Psoas muscle (tissue), 8 donors: Measurements from ENCODE around the gene CADM2. TPM values are rescaled to one million over a fixed set of nuclear protein-coding genes. Genes with fewer than 3 reads are reported as not detected.

Experiments used
- ATAC-seq, 4 donors: fragments of 200-7000 bp; cut with Tn5 transposase; one replicate each; pipeline ENCODE4 v1.9.1; 2020; ENCODE audit warnings: moderate library complexity in 3 of 4, mild to moderate bottlenecking in 2 of 4
- DNase-seq, 2 donors: peaks; one replicate each; pipeline ENCODE4 v3.0.0-alpha.2; 2020
- H3K27ac ChIP-seq: fragments of 200-600 bp; one replicate; pipeline ENCODE4 v1.8.0; 2022
- H3K27me3 ChIP-seq, 3 donors: fragments of 200-600 bp in 1 of 3; one replicate each; pipeline versions ENCODE4 v1.6.1 to v1.8.0; 2013 to 2022; ENCODE audit warnings: low read length in 2 of 3, mild to moderate bottlenecking in 2 of 3, moderate library complexity in 1 of 3; ENCODE audit not compliant: insufficient read depth in 3 of 3
- H3K36me3 ChIP-seq, 2 donors: fragments of 200-600 bp in 1 of 2; one replicate each; pipeline versions ENCODE4 v1.6.1 to v1.8.0; 2013 to 2022; ENCODE audit warnings: low read depth in 1 of 2, mild to moderate bottlenecking in 1 of 2, moderate library complexity in 1 of 2; ENCODE audit not compliant: insufficient read depth in 1 of 2
- H3K4me1 ChIP-seq: fragments of 200-600 bp; one replicate; pipeline ENCODE4 v1.8.0; 2022
- H3K4me3 ChIP-seq: fragments of 200-600 bp; one replicate; pipeline ENCODE4 v1.8.0; 2022; ENCODE audit warnings: mild to moderate bottlenecking
- H3K9me3 ChIP-seq: fragments of 200-600 bp; one replicate; pipeline ENCODE4 v1.8.0; 2022
- WGBS, 3 donors: extraction: QIAGEN DNeasy Blood & Tissue Kit; methylation state at CpG; one replicate each; pipeline versions ENCODE4 v1.1.6 to v1.1.7; 2013; 5-methylcytosine and 5-hydroxymethylcytosine counted together
- intact Hi-C, 2 donors: fragments of 100-400 bp; cut with DNase I; formaldehyde crosslinking; loops; one replicate each; pipeline versions ENCODE4 v1.11.0 to v1.14.2; 2022
- polyA plus RNA-seq, 3 donors: library from polyadenylated mRNA; stranded (reverse); fragments of 200-250 nt; gene quantifications; one replicate each; pipeline ENCODE4 v1.2.3, GENCODE V29; 2013
- total RNA-seq, 4 donors: library from RNA; stranded (reverse); fragmentation: NEBNext Ultra II Directional in 2 of 4; extraction: Animal tissue kit (Norgen Biotek cat#: 25700) in 2 of 4; gene quantifications; one replicate each; pipeline versions ENCODE4 v1.2.1 to v1.2.4, GENCODE V29; 2021 to 2023
- TF ChIP-seq, protein P1 (sequence below): fragments of 200-600 bp; IDR thresholded peaks from one replicate; pipeline ENCODE4 v1.8.0; 2022; ENCODE audit warnings: antibody characterized with exemption
- donor health status: healthy with polysubstance abuse.
- donor health status: DM: no; HTN: no; CAD: no; lungs with moderate emphysema.
- donor health status: Bipolar disorder and iron deficiency.
- donor health status: healthy.
- donor health status: DM: yes; HTN: yes; CAD: no.
- donor health status: DM: no; HTN: no; CAD: no.
- donor health status: DM: no; HTN: no; CAD: no.
- donor health status: DM: yes; HTN: yes; CAD: no.

The CADM2 gene
- total and polyA plus RNA-seq, 7 donors: 3.6 to 15.7 (median 6.3) TPM

DNA sequence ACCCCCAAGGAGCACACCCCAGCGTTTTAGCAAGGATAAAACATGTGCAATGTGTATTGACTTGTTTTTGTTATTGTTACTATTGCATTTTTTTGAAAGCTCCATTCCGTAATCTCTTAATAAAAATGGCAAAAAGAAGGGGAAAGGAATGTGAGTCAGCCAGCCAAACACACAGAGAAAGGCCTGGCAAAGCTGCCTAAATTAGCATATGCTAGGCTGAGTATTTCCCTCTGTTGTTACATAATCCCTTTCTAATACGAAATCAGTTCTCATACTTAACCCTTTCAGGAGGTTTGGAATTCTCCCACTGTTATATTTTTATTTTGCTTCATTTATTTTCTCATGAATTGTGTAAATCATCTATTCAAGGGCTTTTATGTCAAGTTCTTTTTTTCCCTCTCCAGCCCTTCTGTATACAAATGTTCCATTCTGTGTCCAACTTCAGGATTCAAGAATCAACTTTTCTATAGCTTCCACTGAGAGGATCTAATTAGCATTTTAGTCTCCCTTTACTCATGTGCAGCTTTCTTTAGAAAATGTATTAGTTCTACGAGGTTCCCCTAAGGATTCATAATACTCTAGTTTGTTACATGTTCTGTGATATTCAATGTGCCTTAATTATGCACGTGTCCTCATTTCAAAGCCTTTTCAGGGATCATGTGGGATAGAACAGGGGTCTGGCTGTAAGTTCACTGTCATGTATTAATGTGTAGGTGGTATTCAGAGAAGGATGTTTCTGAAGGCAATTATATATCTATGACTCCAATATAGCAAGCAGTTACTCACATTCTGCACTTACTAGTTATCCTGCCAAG lies 9.2 kb downstream of the CADM2 start:
- DNase-seq (no peak), ATAC-seq (peak; percentile 51 to 70 (median 64))
- WGBS, 3 donors: 7 to 13% (median 11%) methylated on average over 5 of the region's 5 CpGs
- Histone ChIP-seq H3K4me3 (peak overlapping the region; percentile 54), H3K4me1 (no peaks in the 10 kb centered on the region), H3K36me3 (no peaks in the 10 kb centered on the region), H3K9me3 (no peaks in the 10 kb centered on the region), H3K27ac (peak overlapping the region; percentile 43), H3K27me3 (no peaks in the 10 kb centered on the region)
- intact Hi-C loops: loop anchor here in 1 of 2 donors (10.0 kb wide), 1 partner anchor 423 kb away; no protein-coding TSS in a partner anchor
- TF ChIP-seq, protein P1, sequence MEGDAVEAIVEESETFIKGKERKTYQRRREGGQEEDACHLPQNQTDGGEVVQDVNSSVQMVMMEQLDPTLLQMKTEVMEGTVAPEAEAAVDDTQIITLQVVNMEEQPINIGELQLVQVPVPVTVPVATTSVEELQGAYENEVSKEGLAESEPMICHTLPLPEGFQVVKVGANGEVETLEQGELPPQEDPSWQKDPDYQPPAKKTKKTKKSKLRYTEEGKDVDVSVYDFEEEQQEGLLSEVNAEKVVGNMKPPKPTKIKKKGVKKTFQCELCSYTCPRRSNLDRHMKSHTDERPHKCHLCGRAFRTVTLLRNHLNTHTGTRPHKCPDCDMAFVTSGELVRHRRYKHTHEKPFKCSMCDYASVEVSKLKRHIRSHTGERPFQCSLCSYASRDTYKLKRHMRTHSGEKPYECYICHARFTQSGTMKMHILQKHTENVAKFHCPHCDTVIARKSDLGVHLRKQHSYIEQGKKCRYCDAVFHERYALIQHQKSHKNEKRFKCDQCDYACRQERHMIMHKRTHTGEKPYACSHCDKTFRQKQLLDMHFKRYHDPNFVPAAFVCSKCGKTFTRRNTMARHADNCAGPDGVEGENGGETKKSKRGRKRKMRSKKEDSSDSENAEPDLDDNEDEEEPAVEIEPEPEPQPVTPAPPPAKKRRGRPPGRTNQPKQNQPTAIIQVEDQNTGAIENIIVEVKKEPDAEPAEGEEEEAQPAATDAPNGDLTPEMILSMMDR: no peak

DNA sequence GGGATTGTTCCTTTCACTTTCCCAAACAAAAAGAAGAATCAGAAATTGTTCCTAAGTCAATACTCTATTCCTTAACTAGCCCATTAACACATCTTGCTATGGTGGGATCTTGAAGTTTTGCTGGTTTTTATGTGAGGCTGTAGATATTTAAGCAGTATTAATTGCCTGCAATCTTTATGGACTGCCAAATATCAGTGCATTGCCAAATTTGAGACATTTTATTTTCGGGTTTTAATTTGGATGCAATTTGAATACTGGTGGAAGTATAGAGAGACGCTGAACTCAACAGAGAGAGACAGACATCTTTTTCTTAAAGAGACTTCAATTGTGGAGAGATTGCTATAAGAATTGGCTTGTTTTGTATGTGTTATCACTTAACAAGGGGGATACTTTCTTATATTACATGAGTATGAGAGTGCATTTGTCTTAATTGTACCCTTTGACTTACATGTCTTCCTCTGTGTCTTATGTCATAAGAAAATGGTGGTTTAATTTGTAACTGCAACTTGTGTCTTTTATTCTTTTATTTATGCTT lies 10.0 kb downstream of the CADM2 start:
- Histone ChIP-seq H3K27me3 (no peaks in the 10 kb centered on the region), H3K4me1 (no peaks in the 10 kb centered on the region), H3K9me3 (no peaks in the 10 kb centered on the region), H3K36me3 (no peaks in the 10 kb centered on the region), H3K4me3 (peak overlapping the region; percentile 54), H3K27ac (peak overlapping the region; percentile 43)
- no peak for DNase-seq
- TF ChIP-seq, protein P1: no peak
- peak in 1 of 4 donors; percentile 23 for ATAC-seq
- intact Hi-C loops: loop anchor here in 1 of 2 donors (10.0 kb wide), 1 partner anchor 424 kb away; no protein-coding TSS in a partner anchor
- WGBS, 3 donors: 25 to 33% (median 29%) methylated on average over 2 of the region's 2 CpGs

DNA sequence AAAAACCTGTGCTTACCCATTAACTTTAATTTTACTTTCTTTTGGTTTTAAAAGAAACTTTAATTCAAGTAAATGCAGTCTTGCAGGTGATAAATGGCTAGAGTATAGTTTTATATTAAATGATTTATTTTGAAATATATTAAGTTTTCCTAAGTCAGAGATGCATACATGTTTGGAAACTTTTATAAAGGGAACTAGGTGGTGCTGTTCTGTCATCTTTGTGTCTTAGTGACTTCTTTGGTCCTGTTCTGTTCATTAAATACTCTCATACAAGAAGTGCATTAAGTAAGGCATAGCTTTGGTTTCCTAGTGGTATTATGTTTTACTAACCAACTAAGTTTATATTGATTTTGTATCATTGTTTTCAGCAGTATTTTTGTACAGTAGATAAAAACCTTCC lies 15.6 kb downstream of the CADM2 start:
- intact Hi-C loops: no loop called here
- no peak for DNase-seq
- H3K27me3 ChIP-seq: no peaks in the 10 kb centered on the region
- H3K9me3 ChIP-seq: no peaks in the 10 kb centered on the region
- peaks cover 6% of the 10 kb centered on the region for H3K4me1 ChIP-seq
- no peaks in the 10 kb centered on the region for H3K36me3 ChIP-seq
- TF ChIP-seq, protein P1: peak; percentile 13
- no peak overlapping the region for H3K4me3 ChIP-seq
- ATAC-seq: peak in 3 of 4 donors; percentile 36 to 82 (median 60)
- no peak overlapping the region for H3K27ac ChIP-seq

DNA sequence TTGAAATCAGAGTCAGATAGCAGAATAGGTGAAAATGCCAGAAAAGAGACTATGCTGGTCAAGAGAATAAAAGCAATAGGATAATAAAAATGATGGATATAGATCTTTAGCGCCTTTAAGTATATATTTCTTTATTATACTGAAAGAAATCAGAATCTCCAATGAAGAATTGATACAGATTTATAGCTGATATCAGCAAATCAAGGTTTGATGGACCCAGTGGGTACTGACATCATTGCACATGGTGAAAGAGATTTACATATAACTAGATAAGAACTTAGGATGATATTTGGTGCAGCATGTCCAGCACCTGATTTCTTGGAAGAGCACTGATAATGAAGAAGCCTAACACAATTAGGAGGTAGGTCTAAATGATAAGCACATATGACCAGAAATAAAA lies 18.2 kb downstream of the CADM2 start:
- intact Hi-C loops: loop anchor here in 1 of 2 donors (5.0 kb wide), 1 partner anchor 385 kb away; no protein-coding TSS in a partner anchor

More for the DNA sequence above, 18.2 kb downstream of the CADM2 start:
- WGBS, 3 donors: 88 to 94% (median 91%) methylated on average over 1 of the region's 1 CpG
- Histone ChIP-seq H3K27me3 (no peaks in the 10 kb centered on the region), H3K4me3 (no peak overlapping the region), H3K27ac (no peak overlapping the region), H3K4me1 (peaks cover 12% of the 10 kb centered on the region), H3K36me3 (no peaks in the 10 kb centered on the region), H3K9me3 (no peaks in the 10 kb centered on the region)
- TF ChIP-seq, protein P1: no peak
- DNase-seq: no peak
- ATAC-seq: no peak
